Lower leg skin (tissue), 4 donors: ENCODE data around the gene GABBR2. TPM values are rescaled to one million over a fixed set of nuclear protein-coding genes. Genes with fewer than 3 reads are reported as not detected.
"Not testable (repeated sequence)": the region's sequence is repeated elsewhere in the genome, so short reads cannot be mapped to it uniquely, and the experiment has no call there.

Source experiments
- DNase-seq, 2 donors: peaks; one replicate each; pipeline ENCODE4 v3.0.0-alpha.2; 2019; ENCODE audit warnings: low spot score in 2 of 2
- H3K4me3 ChIP-seq: fragments of 200-600 bp; sonication (generic); 2 replicates; pipeline ENCODE4 v1.5.1; 2017; ENCODE audit warnings: mild to moderate bottlenecking, low read depth; ENCODE audit not compliant: poor library complexity, severe bottlenecking
- CTCF ChIP-seq, 3 donors: fragments of 450-650 bp; IDR thresholded peaks; one replicate each; pipeline ENCODE4 v1.5.1; 2016; ENCODE audit warnings: antibody characterized with exemption in 3 of 3, mild to moderate bottlenecking in 3 of 3, moderate library complexity in 2 of 3
- POLR2A ChIP-seq, 2 donors: fragments of 450-650 bp; IDR thresholded peaks; one replicate each; pipeline ENCODE4 v1.6.1; 2016 to 2017; ENCODE audit warnings: antibody characterized with exemption in 2 of 2, mild to moderate bottlenecking in 1 of 2, moderate library complexity in 1 of 2
- WGBS, 2 donors: methylation state at CpG; one replicate each; pipeline ENCODE4 v1.1.5; 2018; 5-methylcytosine and 5-hydroxymethylcytosine counted together
- intact Hi-C: fragments of 100-400 bp; cut with DNase I; formaldehyde crosslinking; loops from one replicate; pipeline ENCODE4 v1.15.0; 2023; ENCODE audit warnings: low total_unique reads
- total RNA-seq, 4 donors: library from RNA; depleted of rRNA; stranded (reverse); fragments of >200 nt; gene quantifications; one replicate each; pipeline ENCODE4 v1.1.0, GENCODE V29; 2016

Gene GABBR2
- total RNA-seq, 4 donors from 2014 or later: 0.23 to 4.2 TPM; not detected in 2

GRCh38 chr9:98660541-98660940 is 48.2 kb downstream of the GABBR2 start:
- 79 to 81% methylated on average over 4 of the region's 4 CpGs for WGBS, 2 donors
- DNase-seq: no peak
- no peak overlapping the region for H3K4me3 ChIP-seq
- intact Hi-C loops: no loop called here
- TF ChIP-seq CTCF (IDR thresholded peaks at IDR 0.05) (no peak), POLR2A (IDR thresholded peaks at IDR 0.05) (no peak)

DNA sequence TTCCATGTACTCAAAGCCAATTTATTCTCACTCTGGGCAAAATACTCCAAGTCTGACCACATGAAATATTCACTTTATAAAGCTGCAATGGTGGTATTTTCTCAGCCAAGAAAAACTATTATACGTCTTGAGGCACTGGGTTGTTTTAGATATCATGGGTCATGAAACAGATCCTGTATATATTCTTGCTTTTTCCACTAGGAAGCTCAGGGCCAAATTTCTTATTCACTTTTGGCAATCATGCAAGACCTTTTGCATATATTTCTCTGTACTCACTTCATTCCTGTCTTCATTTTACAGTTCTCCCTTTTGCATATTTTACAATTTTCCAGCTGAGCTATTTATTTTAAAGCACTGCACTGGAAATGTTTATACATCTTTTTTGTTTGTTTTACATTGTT is 49.8 kb downstream of the GABBR2 start:
- DNase-seq: no peak
- 31 to 34% methylated on average over 1 of the region's 1 CpG for WGBS, 2 donors
- intact Hi-C loops: no loop called here
- TF ChIP-seq CTCF (IDR thresholded peaks at IDR 0.05) (no peak), POLR2A (IDR thresholded peaks at IDR 0.05) (no peak)
- no peak overlapping the region for H3K4me3 ChIP-seq

GRCh38 chr9:98657897-98658296 is 50.8 kb downstream of the GABBR2 start:
- no peak for DNase-seq
- TF ChIP-seq POLR2A (IDR thresholded peaks at IDR 0.05) (no peak), CTCF (IDR thresholded peaks at IDR 0.05) (no peak)
- WGBS, 2 donors: 74 to 76% methylated on average over 4 of the region's 4 CpGs
- intact Hi-C loops: no loop called here
- no peak overlapping the region for H3K4me3 ChIP-seq

DNA sequence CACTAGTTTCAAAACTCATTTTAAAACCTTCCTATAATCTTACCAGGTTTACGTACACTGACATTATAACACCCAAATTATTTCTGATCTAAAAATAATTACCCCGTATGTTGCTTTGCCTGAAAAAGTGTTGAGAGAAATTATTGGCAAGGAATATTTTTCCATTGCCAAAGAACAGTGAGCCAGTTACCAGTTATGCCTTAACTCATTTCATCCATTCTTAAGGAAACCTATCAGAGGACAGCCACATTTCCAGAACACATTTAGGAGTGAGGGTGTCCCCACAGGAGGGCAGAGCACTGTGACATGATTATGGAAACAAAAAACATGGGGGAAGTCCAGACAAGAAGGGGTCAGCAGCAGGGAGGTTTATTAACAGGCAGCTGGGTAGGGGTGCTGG is 52.2 kb downstream of the GABBR2 start:
- no peak for TF ChIP-seq POLR2A (IDR thresholded peaks at IDR 0.05)
- TF ChIP-seq CTCF (IDR thresholded peaks at IDR 0.05): no peak
- no peak overlapping the region for H3K4me3 ChIP-seq
- intact Hi-C loops: no loop called here
- DNase-seq: no peak
- WGBS, 2 donors: 52% methylated on average over 2 of the region's 2 CpGs

DNA sequence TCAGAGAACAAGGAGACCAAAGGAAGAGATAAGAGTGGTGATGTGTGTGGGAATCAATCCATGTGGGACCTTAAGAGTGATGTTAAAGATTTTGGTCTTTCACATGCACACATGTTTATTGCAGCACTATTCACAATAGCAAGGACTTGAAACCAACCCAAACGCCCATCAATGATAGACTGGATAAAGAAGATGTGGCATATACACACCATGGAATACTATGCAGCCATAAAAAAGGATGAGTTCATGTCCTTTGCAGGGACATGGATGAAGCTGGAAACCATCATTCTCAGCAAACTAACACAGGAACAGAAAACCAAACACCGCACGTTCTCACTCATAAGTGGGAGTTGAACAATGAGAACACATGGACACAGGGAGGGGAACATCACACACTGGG is 53.3 kb downstream of the GABBR2 start:
- intact Hi-C loops, H3K4me3 ChIP-seq, DNase-seq: not testable (repeated sequence)
- 85 to 92% methylated on average over 3 of the region's 3 CpGs for WGBS, 2 donors

DNA sequence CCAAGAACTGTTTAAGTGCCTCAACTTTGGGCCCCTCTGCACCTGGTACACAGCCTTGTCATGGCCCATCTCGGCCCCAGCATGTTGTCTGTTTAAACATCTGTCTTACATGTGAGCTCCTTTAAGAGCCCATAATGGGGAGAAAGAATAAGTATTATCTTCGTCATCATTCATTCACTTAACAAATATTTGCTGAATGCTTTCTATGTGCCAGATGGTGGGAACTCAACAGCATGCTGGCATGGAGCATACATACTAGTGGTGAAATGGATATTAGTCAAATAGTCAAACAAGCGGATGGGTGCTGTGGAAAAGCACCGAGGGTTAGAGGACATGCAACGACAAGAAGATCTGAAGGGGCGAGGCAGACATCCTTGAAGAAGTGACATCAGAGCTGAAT is 54.5 kb downstream of the GABBR2 start:
- peak in 1 of 2 donors; percentile 58 for DNase-seq
- intact Hi-C loops: no loop called here
- no peak for TF ChIP-seq POLR2A (IDR thresholded peaks at IDR 0.05)
- TF ChIP-seq CTCF (IDR thresholded peaks at IDR 0.05): no peak
- no peak overlapping the region for H3K4me3 ChIP-seq
- WGBS, 2 donors: 64 to 67% methylated on average over 6 of the region's 6 CpGs
